Measurements from ENCODE around the gene ATF6. TPM values are rescaled to one million over a fixed set of nuclear protein-coding genes. Genes with fewer than 3 reads are reported as not detected.
"Not testable (repeated sequence)": the region's sequence is repeated elsewhere in the genome, so short reads cannot be mapped to it uniquely, and the experiment has no call there.

The ATF6 gene
- total RNA-seq, 1 donor: 28.6 TPM

DNA sequence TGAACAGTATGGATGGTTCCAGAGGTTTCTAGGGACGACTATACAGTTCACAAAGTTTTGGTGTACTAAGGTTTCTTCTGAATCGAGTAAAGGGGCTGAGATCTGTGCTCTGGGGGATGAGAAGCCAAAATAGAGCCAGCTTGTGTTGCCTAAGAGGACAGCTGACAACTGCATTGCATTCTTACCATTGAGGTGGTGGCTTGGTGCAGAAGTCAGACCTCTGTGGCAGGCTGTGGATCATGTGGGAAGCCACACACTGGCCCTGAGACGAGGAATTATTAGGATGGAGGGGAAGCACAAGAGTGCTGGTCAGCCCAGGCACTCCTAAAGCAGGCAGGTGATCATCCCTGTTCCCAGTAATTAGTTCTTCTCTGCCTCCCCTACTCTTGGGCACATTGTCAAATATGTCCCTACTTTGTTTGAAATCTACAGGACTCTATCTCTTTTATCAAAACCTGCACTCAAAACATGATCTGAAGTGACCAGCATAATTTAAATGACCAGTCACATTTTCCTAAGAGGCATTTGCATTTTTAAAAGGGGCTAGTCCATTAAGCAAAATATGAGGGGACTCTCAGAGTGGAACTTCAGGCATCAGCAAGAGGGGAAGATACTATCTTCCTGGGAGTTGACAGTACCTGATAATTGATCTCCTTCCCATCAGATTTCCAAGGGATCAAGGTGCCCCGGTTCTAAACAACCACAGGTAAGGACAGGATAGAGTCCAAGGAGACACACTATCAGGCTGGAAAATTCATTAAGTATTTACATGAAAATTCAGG lies 45.0 kb upstream of the ATF6 start, which contains the start of gene FCRLB:
FCRLB (plus strand) TSS at position 589 of the 782 bp plus-strand sequence. CDS start 1,129 bp downstream, outside the sequence.
- H3K4me1 ChIP-seq (ENCODE audit: insufficient read depth, low read length): peaks cover 21% of the 10 kb centered on the region
- no peaks in the 10 kb centered on the region for H3K36me3 ChIP-seq (ENCODE audit: insufficient read depth, low read length)
- H3K27ac ChIP-seq (ENCODE audit: low read depth, low read length): peak within 1 kb of the TSS; percentile 54
- H2AFZ ChIP-seq (ENCODE audit: low read length): no peak within 1 kb of the TSS
- H3K4me2 ChIP-seq (ENCODE audit: insufficient read depth, low read length): peak within 1 kb of the TSS; percentile 5
- no peaks in the 10 kb centered on the region for H4K20me1 ChIP-seq (ENCODE audit: insufficient read depth, low read length)
- H3K4me3 ChIP-seq (ENCODE audit: insufficient read depth, low read length): no peak within 1 kb of the TSS
- no peaks in the 10 kb centered on the region for H3K27me3 ChIP-seq (ENCODE audit: insufficient read depth, low read length)
- DNase-seq (ENCODE audit: insufficient read length, low spot score, missing footprints): no peak
- TF ChIP-seq CTCF (IDR thresholded peaks at IDR 0.05; ENCODE audit: extremely low read depth, low read depth, low read length): no peak
- no peaks in the 10 kb centered on the region for H3K9me3 ChIP-seq (ENCODE audit: low read depth, low read length)
- peaks cover 1% of the 10 kb centered on the region for H3K79me2 ChIP-seq (ENCODE audit: insufficient read depth, low read length)

DNA sequence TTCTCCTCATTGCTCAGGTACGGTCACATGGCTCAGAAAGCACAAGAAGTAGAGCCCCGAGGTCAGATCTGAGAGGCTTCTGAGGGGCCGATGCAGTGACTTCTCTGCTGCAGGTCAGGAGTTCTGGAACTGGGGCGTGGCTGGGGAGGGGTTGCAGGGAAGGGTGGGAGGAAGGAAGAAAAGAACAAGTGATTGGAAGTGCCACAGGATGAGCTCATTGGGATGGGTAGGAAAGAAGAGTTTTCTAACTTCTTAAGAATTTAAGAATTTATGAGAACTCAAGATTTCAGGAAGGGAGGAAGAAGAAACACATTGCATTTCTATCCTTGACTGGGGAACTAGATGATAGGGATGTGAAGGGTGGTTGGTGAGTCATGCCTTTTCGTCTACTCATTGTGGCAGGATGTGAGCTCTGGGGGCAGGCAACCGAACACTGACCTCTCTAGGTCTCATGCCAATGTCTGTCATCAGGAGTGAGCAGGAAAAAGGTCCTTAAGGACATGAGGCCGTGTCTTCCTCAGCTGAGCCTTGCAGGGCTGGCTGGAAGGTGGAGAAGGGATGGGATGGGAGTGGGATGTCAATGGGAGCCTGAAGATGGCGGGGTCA lies 44.3 kb upstream of the ATF6 start:
- Histone ChIP-seq H3K27me3 (ENCODE audit: insufficient read depth, low read length) (no peaks in the 10 kb centered on the region), H2AFZ (ENCODE audit: low read length) (no peak overlapping the region), H3K36me3 (ENCODE audit: insufficient read depth, low read length) (no peaks in the 10 kb centered on the region), H4K20me1 (ENCODE audit: insufficient read depth, low read length) (no peaks in the 10 kb centered on the region), H3K27ac (ENCODE audit: low read depth, low read length) (peak overlapping the region; percentile 54), H3K79me2 (ENCODE audit: insufficient read depth, low read length) (peaks cover 3% of the 10 kb centered on the region), H3K4me1 (ENCODE audit: insufficient read depth, low read length) (peaks cover 21% of the 10 kb centered on the region), H3K4me3 (ENCODE audit: insufficient read depth, low read length) (no peak overlapping the region), H3K4me2 (ENCODE audit: insufficient read depth, low read length) (peak overlapping the region; percentile 5), H3K9me3 (ENCODE audit: low read depth, low read length) (no peaks in the 10 kb centered on the region)
- TF ChIP-seq CTCF (IDR thresholded peaks at IDR 0.05; ENCODE audit: extremely low read depth, low read depth, low read length): no peak
- DNase-seq (ENCODE audit: insufficient read length, low spot score, missing footprints): peak; percentile 97

DNA sequence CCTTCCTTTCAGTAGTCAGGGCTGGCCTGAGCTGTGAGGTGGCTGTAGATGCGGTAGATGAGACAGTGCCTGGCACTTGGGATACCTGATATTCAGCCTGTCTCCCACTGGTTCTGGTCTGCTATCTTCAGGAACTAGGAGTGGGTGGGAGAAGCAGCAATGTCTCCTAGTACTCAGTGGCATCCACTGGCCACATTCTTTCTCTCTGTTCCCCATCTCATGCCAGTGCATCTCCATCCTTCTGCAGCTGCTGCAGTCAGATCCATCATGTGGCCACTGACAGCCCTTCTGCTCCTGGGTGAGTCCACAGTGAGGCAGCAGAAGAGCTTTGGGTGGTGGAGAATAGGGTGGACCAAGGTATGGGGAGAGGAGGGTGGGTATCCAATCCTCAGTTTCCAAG lies 43.7 kb upstream of the ATF6 start:
- peaks cover 24% of the 10 kb centered on the region for H3K4me1 ChIP-seq (ENCODE audit: insufficient read depth, low read length)
- peak overlapping the region; percentile 54 for H3K27ac ChIP-seq (ENCODE audit: low read depth, low read length)
- peaks cover 3% of the 10 kb centered on the region for H3K79me2 ChIP-seq (ENCODE audit: insufficient read depth, low read length)
- DNase-seq (ENCODE audit: insufficient read length, low spot score, missing footprints): no peak
- no peak overlapping the region for H2AFZ ChIP-seq (ENCODE audit: low read length)
- H4K20me1 ChIP-seq (ENCODE audit: insufficient read depth, low read length): no peaks in the 10 kb centered on the region
- H3K4me2 ChIP-seq (ENCODE audit: insufficient read depth, low read length): peak overlapping the region; percentile 5
- TF ChIP-seq CTCF (IDR thresholded peaks at IDR 0.05; ENCODE audit: extremely low read depth, low read depth, low read length): no peak
- H3K9me3 ChIP-seq (ENCODE audit: low read depth, low read length): no peaks in the 10 kb centered on the region
- H3K36me3 ChIP-seq (ENCODE audit: insufficient read depth, low read length): no peaks in the 10 kb centered on the region
- H3K4me3 ChIP-seq (ENCODE audit: insufficient read depth, low read length): no peak overlapping the region
- H3K27me3 ChIP-seq (ENCODE audit: insufficient read depth, low read length): no peaks in the 10 kb centered on the region

GRCh38 chr1:161723459-161724141 lies 42.5 kb upstream of the ATF6 start:
- Histone ChIP-seq H3K27me3 (ENCODE audit: insufficient read depth, low read length) (no peaks in the 10 kb centered on the region), H2AFZ (ENCODE audit: low read length) (no peak overlapping the region), H3K4me3 (ENCODE audit: insufficient read depth, low read length) (no peak overlapping the region), H3K36me3 (ENCODE audit: insufficient read depth, low read length) (no peaks in the 10 kb centered on the region), H3K9me3 (ENCODE audit: low read depth, low read length) (no peaks in the 10 kb centered on the region), H3K27ac (ENCODE audit: low read depth, low read length) (no peak overlapping the region), H3K4me2 (ENCODE audit: insufficient read depth, low read length) (no peak overlapping the region), H4K20me1 (ENCODE audit: insufficient read depth, low read length) (no peaks in the 10 kb centered on the region), H3K79me2 (ENCODE audit: insufficient read depth, low read length) (peaks cover 3% of the 10 kb centered on the region), H3K4me1 (ENCODE audit: insufficient read depth, low read length) (peaks cover 30% of the 10 kb centered on the region)
- no peak for TF ChIP-seq CTCF (IDR thresholded peaks at IDR 0.05; ENCODE audit: extremely low read depth, low read depth, low read length)
- DNase-seq (ENCODE audit: insufficient read length, low spot score, missing footprints): no peak

DNA sequence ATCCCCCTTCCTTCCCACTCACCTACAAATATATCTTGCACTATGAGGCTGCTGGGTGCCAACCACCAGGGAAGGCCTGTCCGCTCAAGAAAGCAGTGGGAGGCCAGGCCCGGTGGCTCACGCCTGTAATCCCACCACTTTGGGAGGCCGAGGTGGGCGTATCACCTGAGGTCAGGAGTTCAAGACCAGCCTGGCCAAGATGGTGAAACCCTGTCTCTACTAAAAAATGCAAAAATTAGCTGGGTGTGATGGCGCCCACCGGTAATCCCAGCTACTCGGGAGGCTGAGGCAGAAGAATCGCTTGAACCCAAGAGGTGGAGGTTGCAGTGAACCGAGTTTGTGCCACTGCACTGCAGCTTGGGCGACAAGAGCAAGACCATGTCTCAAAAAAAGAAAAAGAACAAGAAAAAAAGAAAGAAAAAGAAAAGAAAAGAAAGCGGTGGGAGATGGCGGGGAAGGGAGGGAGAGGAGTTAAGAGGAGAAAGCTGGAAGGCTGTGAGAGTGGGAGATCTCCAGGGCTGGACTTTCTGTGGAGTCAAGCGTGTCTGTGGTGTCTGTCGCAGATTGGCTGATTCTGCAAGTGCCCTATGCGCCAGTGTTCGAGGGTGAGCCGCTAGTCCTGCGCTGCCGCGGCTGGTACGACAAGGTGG lies 40.7 kb upstream of the ATF6 start:
- not testable (repeated sequence) for H3K36me3 ChIP-seq (ENCODE audit: insufficient read depth, low read length); H4K20me1 ChIP-seq (ENCODE audit: insufficient read depth, low read length); DNase-seq (ENCODE audit: insufficient read length, low spot score, missing footprints); H3K27me3 ChIP-seq (ENCODE audit: insufficient read depth, low read length); H3K9me3 ChIP-seq (ENCODE audit: low read depth, low read length); H3K79me2 ChIP-seq (ENCODE audit: insufficient read depth, low read length)
- H3K4me1 ChIP-seq (ENCODE audit: insufficient read depth, low read length): peaks cover 34% of the 10 kb centered on the region
- H3K4me3 ChIP-seq (ENCODE audit: insufficient read depth, low read length): peak overlapping the region; percentile 86
- H3K4me2 ChIP-seq (ENCODE audit: insufficient read depth, low read length): peak overlapping the region; percentile 98
- peak overlapping the region; percentile 84 for H3K27ac ChIP-seq (ENCODE audit: low read depth, low read length)
- H2AFZ ChIP-seq (ENCODE audit: low read length): peak overlapping the region; percentile 93
